ENCODE data around the gene C10orf95.
A peak's percentile ranks its signal among the peaks of the same experiment; 100 is the strongest.

The C10orf95 gene

GRCh38 chr10:102467971-102468438 is 16.7 kb upstream of the C10orf95 start:
- Histone ChIP-seq H3K27ac (ENCODE audit: extremely low read depth, low read depth, low read length) (no peak overlapping the region), H3K4me3 (ENCODE audit: low read depth, low read length) (no peak overlapping the region), H3K36me3 (ENCODE audit: control insufficient read depth in 2 of 2, insufficient read depth in 1 of 2, low read length in 2 of 2) (peaks cover 0 to 16% of the 10 kb centered on the region in 2 experiments; a peak in 1 of 3 replicates), H3K9me3 (ENCODE audit: control insufficient read depth, insufficient read depth, low read depth, low read length) (no peaks in the 10 kb centered on the region), H3K4me1 (ENCODE audit: control insufficient read depth, insufficient read depth, low read length) (no peaks in the 10 kb centered on the region)
- ChIA-PET CTCF (interaction anchor here (0.5 to 3.2 kb wide), 4 partner anchors 11 to 298 kb away, joined by 3 to 8 read pairs (median 3); no protein-coding TSS in a partner anchor), POLR2A (interaction anchor here (0.7 kb wide), 1 partner anchor 12 kb away, joined by 3 read pairs; no protein-coding TSS in a partner anchor)
- TF ChIP-seq ZNF600 (tag by site-specific recombination; IDR thresholded peaks at IDR 0.05) (peak; percentile 47; the same call in 1 of the 2 replicates), ZNF610 (tag by site-specific recombination; IDR thresholded peaks at IDR 0.05; ENCODE audit: borderline replicate concordance) (no peak), ZNF18 (tag by site-specific recombination; IDR thresholded peaks at IDR 0.05) (no peak), BCL11B (tag by site-specific recombination; IDR thresholded peaks at IDR 0.05; ENCODE audit: low read depth) (no peak), ZNF391 (tag by site-specific recombination; IDR thresholded peaks at IDR 0.05; ENCODE audit: borderline replicate concordance, low read depth) (no peak), ZNF518A (tag by site-specific recombination; conservative IDR thresholded peaks at IDR 0.05; ENCODE audit: low read depth) (no peak), ZNF513 (tag by site-specific recombination; IDR thresholded peaks at IDR 0.05) (no peak), YY1 (tag by site-specific recombination; IDR thresholded peaks at IDR 0.05) (no peak), ZNF10 (tag by site-specific recombination; IDR thresholded peaks at IDR 0.05) (no peak), KLF1 (tag by site-specific recombination; IDR thresholded peaks at IDR 0.05) (peak; percentile 67), RBAK (tag by site-specific recombination; IDR thresholded peaks at IDR 0.05) (no peak)

- Histone ChIP-seq H3K27ac (ENCODE audit: extremely low read depth, low read depth, low read length) (no peak overlapping the region), H3K36me3 (ENCODE audit: control insufficient read depth in 2 of 2, insufficient read depth in 1 of 2, low read length in 2 of 2) (peaks cover 0 to 16% of the 10 kb centered on the region in 2 experiments; a peak in 1 of 3 replicates), H3K4me1 (ENCODE audit: control insufficient read depth, insufficient read depth, low read length) (no peaks in the 10 kb centered on the region), H3K4me3 (ENCODE audit: low read depth, low read length) (no peak overlapping the region), H3K9me3 (ENCODE audit: control insufficient read depth, insufficient read depth, low read depth, low read length) (no peaks in the 10 kb centered on the region)
- TF ChIP-seq MZF1 (tag by site-specific recombination; IDR thresholded peaks at IDR 0.05; ENCODE audit: borderline replicate concordance), result no peak
- ChIA-PET POLR2A (no interaction called here), CTCF (interaction anchor here (1.5 to 3.2 kb wide), 2 partner anchors 11 to 116 kb away, joined by 3 to 8 read pairs; no protein-coding TSS in a partner anchor)
Measured at GRCh38 chr10:102467318-102467717, 16.0 kb upstream of the C10orf95 start.

- Histone ChIP-seq H3K4me3 (ENCODE audit: low read depth, low read length) (no peak overlapping the region), H3K4me1 (ENCODE audit: control insufficient read depth, insufficient read depth, low read length) (0 out of 2 replicates have a peak, but pooled peaks cover 2% of the 10 kb centered on the region), H3K27ac (ENCODE audit: extremely low read depth, low read depth, low read length) (no peak overlapping the region), H3K36me3 (ENCODE audit: control insufficient read depth in 2 of 2, insufficient read depth in 1 of 2, low read length in 2 of 2) (peaks cover 0 to 16% of the 10 kb centered on the region in 2 experiments; a peak in 1 of 3 replicates), H3K9me3 (ENCODE audit: control insufficient read depth, insufficient read depth, low read depth, low read length) (no peaks in the 10 kb centered on the region)
- ChIA-PET POLR2A (interaction anchor here (0.5 kb wide), 1 partner anchor 12 kb away, joined by 3 read pairs; no protein-coding TSS in a partner anchor), CTCF (no interaction called here)
- TF ChIP-seq WT1 (tag by site-specific recombination; IDR thresholded peaks at IDR 0.05) (no peak), KLF1 (tag by site-specific recombination; IDR thresholded peaks at IDR 0.05) (peak; percentile 96), KLF17 (tag by site-specific recombination; IDR thresholded peaks at IDR 0.05) (peak; percentile 79), EGR2 (tag by site-specific recombination; IDR thresholded peaks at IDR 0.05; ENCODE audit: low read depth) (peak; percentile 98), ZFHX2 (tag by site-specific recombination; conservative IDR thresholded peaks at IDR 0.05) (peak; percentile 94), GLIS1 (tag by site-specific recombination; IDR thresholded peaks at IDR 0.05) (no peak), ZNF670 (tag by site-specific recombination; IDR thresholded peaks at IDR 0.05; ENCODE audit: low read depth) (no peak)
Measured at GRCh38 chr10:102465466-102465865, 14.1 kb upstream of the C10orf95 start.
